HCT116 (cell line): ENCODE results near the gene MRFAP1L1. TPM values are rescaled to one million over a fixed set of nuclear protein-coding genes. Genes with fewer than 3 reads are reported as not detected.

Experiments used
- ATAC-seq: fragments of 200-7000 bp; cut with Tn5 transposase; 2 replicates; pipeline ENCODE4 v1.9.1; 2020; ENCODE audit warnings: mild to moderate bottlenecking, moderate library complexity
- BruUV-seq: library from RNA; stranded (reverse); fragments of 400-500 nt; replicated peaks from 2 replicates; lab custom pipeline; 2021; lab: Mats Ljungman, UMichigan
- CTCF ChIA-PET: fragments of 300-600 bp; sonication (Branson Sonifier 250); formaldehyde crosslinking; loops from one replicate; lab custom pipeline; 2021; ENCODE audit warnings: antibody characterized with exemption; lab: Charles Lee
- POLR2A ChIA-PET: fragments of 300-600, 350-600 bp; sonication (Branson Sonifier 250); formaldehyde crosslinking; loops from one replicate; lab custom pipeline; 2021; ENCODE audit warnings: antibody characterized with exemption; lab: Charles Lee
- RAD21 ChIA-PET, 2 experiments: fragments of 300-600 bp; sonication (Branson Sonifier 250); formaldehyde crosslinking; loops; one replicate each; lab custom pipeline; 2023; ENCODE audit warnings: low total read pairs in 2 of 2; ENCODE audit not compliant: uncharacterized antibody in 2 of 2, unreplicated experiment in 2 of 2, low non-redundant PET in 1 of 2; lab: Charles Lee
- DNase-seq: peaks from one replicate; pipeline ENCODE4 v3.0.0-alpha.2; 2010; ENCODE audit warnings: low read depth, low spot score
- H2AFZ ChIP-seq: fragments of 200-600 bp; shearing (Covaris generic), sonication (generic); 2 replicates; pipeline ENCODE4 v1.6.1; 2017; ENCODE audit warnings: low read depth, mixed run types, mixed read lengths, antibody characterized with exemption, low read length; ENCODE audit not compliant: poor library complexity, severe bottlenecking
- H3K27ac ChIP-seq: 2 replicates; pipeline ENCODE4 v1.5.1; 2012; ENCODE audit warnings: low read depth, low read length
- H3K27me3 ChIP-seq: fragments of 200-600 bp; sonication (generic); 2 replicates; pipeline ENCODE4 v1.6.1; 2016; ENCODE audit warnings: mixed run types, low read length, mixed read lengths; ENCODE audit not compliant: insufficient read depth
- H3K36me3 ChIP-seq, 2 experiments: fragments of 200-500 bp in 1 of 2; fragments of 200-600 bp in 1 of 2; sonication (Bioruptor generic) in 1 of 2; sonication (generic) in 1 of 2; 2 replicates each; pipeline versions ENCODE4 v1.5.1 to v1.6.1; 2014 to 2016; ENCODE audit warnings: low read length in 2 of 2, inconsistent platforms in 1 of 2, mixed read lengths in 1 of 2, mixed run types in 1 of 2; ENCODE audit not compliant: insufficient read depth in 2 of 2, control insufficient read depth in 1 of 2
- H3K4me1 ChIP-seq, 2 experiments: fragments of 200-600 bp in 1 of 2; sonication (generic) in 1 of 2; 2 replicates each; pipeline versions ENCODE4 v1.5.1 to v1.6.1; 2012 to 2017; ENCODE audit warnings: low read length in 2 of 2, inconsistent platforms in 1 of 2, mild to moderate bottlenecking in 1 of 2, mixed read lengths in 1 of 2, mixed run types in 1 of 2, moderate library complexity in 1 of 2; ENCODE audit not compliant: insufficient read depth in 2 of 2, control insufficient read depth in 1 of 2
- H3K4me2 ChIP-seq: fragments of 200-600 bp; sonication (generic); 2 replicates; pipeline ENCODE4 v1.6.1; 2017; ENCODE audit warnings: mixed run types, low read length, mixed read lengths
- H3K4me3 ChIP-seq, 2 experiments: fragments of 200-600 bp in 1 of 2; sonication (generic) in 1 of 2; replicated peaks in 1 of 2; 2 replicates each; pipeline ENCODE4 v1.5.1; 2011 to 2016; ENCODE audit warnings: low read length in 2 of 2, control low read depth in 1 of 2, low read depth in 1 of 2, mild to moderate bottlenecking in 1 of 2, mixed read lengths in 1 of 2, mixed run types in 1 of 2
- H3K79me2 ChIP-seq: fragments of 200-600 bp; sonication (generic); 2 replicates; pipeline ENCODE4 v1.6.1; 2017; ENCODE audit warnings: mild to moderate bottlenecking, mixed run types, low read length, moderate library complexity, mixed read lengths; ENCODE audit not compliant: insufficient read depth
- H3K9ac ChIP-seq: fragments of 200-600 bp; sonication (generic); 2 replicates; pipeline ENCODE4 v1.6.1; 2016; ENCODE audit warnings: low read length, mixed read lengths
- H3K9me2 ChIP-seq: fragments of 200-600 bp; sonication (generic), shearing (Covaris generic); 2 replicates; pipeline ENCODE4 v1.6.1; 2017; ENCODE audit warnings: mixed run types, mild to moderate bottlenecking, moderate library complexity; ENCODE audit not compliant: insufficient read depth
- H3K9me3 ChIP-seq, 2 experiments: fragments of 200-500 bp in 1 of 2; fragments of 200-600 bp in 1 of 2; sonication (Bioruptor generic) in 1 of 2; sonication (generic) in 1 of 2; 2 replicates each; pipeline ENCODE4 v1.6.1; 2014 to 2017; ENCODE audit warnings: low read length in 2 of 2, mixed read lengths in 2 of 2, inconsistent platforms in 1 of 2, low read depth in 1 of 2, mild to moderate bottlenecking in 1 of 2, mixed run types in 1 of 2, moderate library complexity in 1 of 2; ENCODE audit not compliant: control insufficient read depth in 1 of 2, insufficient read depth in 1 of 2
- H4K20me1 ChIP-seq: fragments of 200-600 bp; sonication (generic), shearing (Covaris generic); 2 replicates; pipeline ENCODE4 v1.6.1; 2017; ENCODE audit warnings: mixed run types, mild to moderate bottlenecking, moderate library complexity; ENCODE audit not compliant: insufficient read depth
- CBX3 ChIP-seq: IDR thresholded peaks from 2 replicates; pipeline ENCODE4 v1.6.1; 2012; ENCODE audit warnings: low read depth
- EGR1 ChIP-seq: IDR thresholded peaks from 2 replicates; pipeline ENCODE4 v1.6.1; 2012; ENCODE audit warnings: low read depth
- ELF1 ChIP-seq: IDR thresholded peaks from 2 replicates; pipeline ENCODE4 v1.6.1; 2012; ENCODE audit warnings: low read depth, borderline replicate concordance
- EZH2 ChIP-seq: fragments of 200-600 bp; sonication (generic); IDR thresholded peaks from 2 replicates; pipeline ENCODE4 v1.6.1; 2017; ENCODE audit warnings: antibody characterized with exemption, mixed run types
- FOSL1 ChIP-seq: IDR thresholded peaks from 2 replicates; pipeline ENCODE4 v1.6.1; 2012; ENCODE audit warnings: low read depth
- JUND ChIP-seq: IDR thresholded peaks from 2 replicates; pipeline ENCODE4 v1.6.1; 2012
- POLR2A ChIP-seq: IDR thresholded peaks from 2 replicates; pipeline ENCODE4 v1.7.0; 2011; ENCODE audit warnings: borderline replicate concordance; ENCODE audit not compliant: insufficient read depth, insufficient read length; ENCODE audit errors: extremely low read depth
- SP1 ChIP-seq: IDR thresholded peaks from 2 replicates; pipeline ENCODE4 v1.6.1; 2012; ENCODE audit warnings: low read depth
- TCF7L2 ChIP-seq: IDR thresholded peaks from 2 replicates; pipeline ENCODE4 v1.7.0; 2011; ENCODE audit warnings: borderline replicate concordance, inconsistent platforms; ENCODE audit not compliant: insufficient read depth, insufficient read length; ENCODE audit errors: extremely low read depth
- YY1 ChIP-seq: IDR thresholded peaks from 2 replicates; pipeline ENCODE4 v1.6.1; 2011; ENCODE audit warnings: low read length, low read depth, moderate library complexity, mild to moderate bottlenecking; ENCODE audit not compliant: insufficient replicate concordance; ENCODE audit errors: extremely low read depth
- ZFX ChIP-seq: fragments of 450-650 bp; IDR thresholded peaks from 2 replicates; pipeline ENCODE4 v1.6.1; 2017
- intact Hi-C: fragments of 100-400 bp; cut with micrococcal nuclease; formaldehyde crosslinking; loops from 2 replicates; pipeline ENCODE4 v1.10.0; 2022
- total RNA-seq: library from RNA; stranded (reverse); gene quantifications from one replicate; pipeline ENCODE4 v1.2.1, GENCODE V29; 2021; ENCODE audit not compliant: unreplicated experiment
- TF ChIP-seq, protein P1 (sequence below): IDR thresholded peaks from 2 replicates; pipeline ENCODE4 v1.6.1; 2012; ENCODE audit warnings: low read depth
- TF ChIP-seq, protein P2 (sequence below): IDR thresholded peaks from 2 replicates; pipeline ENCODE4 v1.6.1; 2012
- TF ChIP-seq, protein P3 (sequence below), 3 experiments: fragments of 200-600 bp in 1 of 3; sonication (generic) in 1 of 3; IDR thresholded peaks in 2 of 3; conservative IDR thresholded peaks in 1 of 3; 2 replicates each; pipeline ENCODE4 v1.5.1; 2012 to 2017; ENCODE audit warnings: low read depth in 2 of 3, low read length in 2 of 3, antibody characterized with exemption in 1 of 3, borderline replicate concordance in 1 of 3, control low read depth in 1 of 3, mild to moderate bottlenecking in 1 of 3, mixed read lengths in 1 of 3, mixed run types in 1 of 3, moderate library complexity in 1 of 3; ENCODE audit not compliant: insufficient read depth in 1 of 3

MRFAP1L1 gene
- total RNA-seq, 1 experiment from 2014 or later, result 43.0 TPM

- ChIA-PET POLR2A (no interaction called here), CTCF (no interaction called here), RAD21 (no interaction called here)
- Histone ChIP-seq H3K4me2 (no peak overlapping the region), H3K27ac (no peak overlapping the region), H2AFZ (no peak overlapping the region), H3K27me3 (no peaks in the 10 kb centered on the region), H3K4me1 (peaks cover 19 to 48% of the 10 kb centered on the region in 2 experiments), H4K20me1 (no peaks in the 10 kb centered on the region), H3K36me3 (no peaks in the 10 kb centered on the region), H3K9me3 (no peaks in the 10 kb centered on the region), H3K9me2 (no peaks in the 10 kb centered on the region), H3K9ac (no peak overlapping the region), H3K79me2 (no peaks in the 10 kb centered on the region), H3K4me3 (no peak overlapping the region)
- TF ChIP-seq ZFX, result no peak
- TF ChIP-seq SP1, result no peak
- no peak for TF ChIP-seq CBX3
- TF ChIP-seq JUND, result no peak
- TF ChIP-seq EZH2, result no peak
- no peak for TF ChIP-seq FOSL1
- no TSS peak for BruUV-seq
- no peak for DNase-seq
- no peak for ATAC-seq
- intact Hi-C loops, result no loop called here
Observed at GRCh38 chr4:6753891-6754290, 44.2 kb upstream of the MRFAP1L1 start.

GRCh38 chr4:6753103-6753560, 43.5 kb upstream of the MRFAP1L1 start:
- DNase-seq (no peak), ATAC-seq (no peak)
- Histone ChIP-seq H3K4me1 (peaks cover 19 to 51% of the 10 kb centered on the region in 2 experiments), H4K20me1 (no peaks in the 10 kb centered on the region), H3K4me2 (peak overlapping the region; percentile 9; the same call in 1 of the 2 replicates), H2AFZ (no peak overlapping the region), H3K9me2 (no peaks in the 10 kb centered on the region), H3K27ac (no peak overlapping the region), H3K79me2 (no peaks in the 10 kb centered on the region), H3K9me3 (no peaks in the 10 kb centered on the region), H3K9ac (no peak overlapping the region), H3K4me3 (no peak overlapping the region), H3K36me3 (no peaks in the 10 kb centered on the region), H3K27me3 (no peaks in the 10 kb centered on the region)
- POLR2A ChIA-PET, result no interaction called here
- intact Hi-C loops, result no loop called here
- CTCF ChIA-PET, result no interaction called here
- no TSS peak for BruUV-seq
- RAD21 ChIA-PET, result no interaction called here
- no peak for TF ChIP-seq EGR1
- TF ChIP-seq, protein P1, sequence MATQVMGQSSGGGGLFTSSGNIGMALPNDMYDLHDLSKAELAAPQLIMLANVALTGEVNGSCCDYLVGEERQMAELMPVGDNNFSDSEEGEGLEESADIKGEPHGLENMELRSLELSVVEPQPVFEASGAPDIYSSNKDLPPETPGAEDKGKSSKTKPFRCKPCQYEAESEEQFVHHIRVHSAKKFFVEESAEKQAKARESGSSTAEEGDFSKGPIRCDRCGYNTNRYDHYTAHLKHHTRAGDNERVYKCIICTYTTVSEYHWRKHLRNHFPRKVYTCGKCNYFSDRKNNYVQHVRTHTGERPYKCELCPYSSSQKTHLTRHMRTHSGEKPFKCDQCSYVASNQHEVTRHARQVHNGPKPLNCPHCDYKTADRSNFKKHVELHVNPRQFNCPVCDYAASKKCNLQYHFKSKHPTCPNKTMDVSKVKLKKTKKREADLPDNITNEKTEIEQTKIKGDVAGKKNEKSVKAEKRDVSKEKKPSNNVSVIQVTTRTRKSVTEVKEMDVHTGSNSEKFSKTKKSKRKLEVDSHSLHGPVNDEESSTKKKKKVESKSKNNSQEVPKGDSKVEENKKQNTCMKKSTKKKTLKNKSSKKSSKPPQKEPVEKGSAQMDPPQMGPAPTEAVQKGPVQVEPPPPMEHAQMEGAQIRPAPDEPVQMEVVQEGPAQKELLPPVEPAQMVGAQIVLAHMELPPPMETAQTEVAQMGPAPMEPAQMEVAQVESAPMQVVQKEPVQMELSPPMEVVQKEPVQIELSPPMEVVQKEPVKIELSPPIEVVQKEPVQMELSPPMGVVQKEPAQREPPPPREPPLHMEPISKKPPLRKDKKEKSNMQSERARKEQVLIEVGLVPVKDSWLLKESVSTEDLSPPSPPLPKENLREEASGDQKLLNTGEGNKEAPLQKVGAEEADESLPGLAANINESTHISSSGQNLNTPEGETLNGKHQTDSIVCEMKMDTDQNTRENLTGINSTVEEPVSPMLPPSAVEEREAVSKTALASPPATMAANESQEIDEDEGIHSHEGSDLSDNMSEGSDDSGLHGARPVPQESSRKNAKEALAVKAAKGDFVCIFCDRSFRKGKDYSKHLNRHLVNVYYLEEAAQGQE, result no peak
- no peak for TF ChIP-seq EZH2
- no peak for TF ChIP-seq ELF1
- no peak for TF ChIP-seq TCF7L2
- TF ChIP-seq JUND, result no peak
- TF ChIP-seq, protein P2, sequence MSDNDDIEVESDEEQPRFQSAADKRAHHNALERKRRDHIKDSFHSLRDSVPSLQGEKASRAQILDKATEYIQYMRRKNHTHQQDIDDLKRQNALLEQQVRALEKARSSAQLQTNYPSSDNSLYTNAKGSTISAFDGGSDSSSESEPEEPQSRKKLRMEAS, result no peak
- TF ChIP-seq ZFX, result no peak
- no peak for TF ChIP-seq FOSL1
- TF ChIP-seq, protein P3, sequence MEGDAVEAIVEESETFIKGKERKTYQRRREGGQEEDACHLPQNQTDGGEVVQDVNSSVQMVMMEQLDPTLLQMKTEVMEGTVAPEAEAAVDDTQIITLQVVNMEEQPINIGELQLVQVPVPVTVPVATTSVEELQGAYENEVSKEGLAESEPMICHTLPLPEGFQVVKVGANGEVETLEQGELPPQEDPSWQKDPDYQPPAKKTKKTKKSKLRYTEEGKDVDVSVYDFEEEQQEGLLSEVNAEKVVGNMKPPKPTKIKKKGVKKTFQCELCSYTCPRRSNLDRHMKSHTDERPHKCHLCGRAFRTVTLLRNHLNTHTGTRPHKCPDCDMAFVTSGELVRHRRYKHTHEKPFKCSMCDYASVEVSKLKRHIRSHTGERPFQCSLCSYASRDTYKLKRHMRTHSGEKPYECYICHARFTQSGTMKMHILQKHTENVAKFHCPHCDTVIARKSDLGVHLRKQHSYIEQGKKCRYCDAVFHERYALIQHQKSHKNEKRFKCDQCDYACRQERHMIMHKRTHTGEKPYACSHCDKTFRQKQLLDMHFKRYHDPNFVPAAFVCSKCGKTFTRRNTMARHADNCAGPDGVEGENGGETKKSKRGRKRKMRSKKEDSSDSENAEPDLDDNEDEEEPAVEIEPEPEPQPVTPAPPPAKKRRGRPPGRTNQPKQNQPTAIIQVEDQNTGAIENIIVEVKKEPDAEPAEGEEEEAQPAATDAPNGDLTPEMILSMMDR (IDR thresholded peaks at IDR 0.05 in 2 of 3, conservative IDR thresholded peaks at IDR 0.05 in 1 of 3; ENCODE audit: borderline replicate concordance in 1 of 3, insufficient read depth in 1 of 3, low read depth in 2 of 3, low read length in 2 of 3), result no peak
- no peak for TF ChIP-seq POLR2A
- TF ChIP-seq YY1, result no peak
